HG03439 (cell line): ENCODE data around the gene CERS2.
"Not testable (repeated sequence)": the region's sequence is repeated elsewhere in the genome, so short reads cannot be mapped to it uniquely, and the experiment has no call there.

Experiments used
- ATAC-seq: cut with Tn5 transposase; IDR thresholded peaks from one replicate; pipeline ENCODE4 v1.9.1; 2021; ENCODE audit warnings: mild to moderate bottlenecking, moderate library complexity; ENCODE audit not compliant: unreplicated experiment

CERS2 gene

DNA sequence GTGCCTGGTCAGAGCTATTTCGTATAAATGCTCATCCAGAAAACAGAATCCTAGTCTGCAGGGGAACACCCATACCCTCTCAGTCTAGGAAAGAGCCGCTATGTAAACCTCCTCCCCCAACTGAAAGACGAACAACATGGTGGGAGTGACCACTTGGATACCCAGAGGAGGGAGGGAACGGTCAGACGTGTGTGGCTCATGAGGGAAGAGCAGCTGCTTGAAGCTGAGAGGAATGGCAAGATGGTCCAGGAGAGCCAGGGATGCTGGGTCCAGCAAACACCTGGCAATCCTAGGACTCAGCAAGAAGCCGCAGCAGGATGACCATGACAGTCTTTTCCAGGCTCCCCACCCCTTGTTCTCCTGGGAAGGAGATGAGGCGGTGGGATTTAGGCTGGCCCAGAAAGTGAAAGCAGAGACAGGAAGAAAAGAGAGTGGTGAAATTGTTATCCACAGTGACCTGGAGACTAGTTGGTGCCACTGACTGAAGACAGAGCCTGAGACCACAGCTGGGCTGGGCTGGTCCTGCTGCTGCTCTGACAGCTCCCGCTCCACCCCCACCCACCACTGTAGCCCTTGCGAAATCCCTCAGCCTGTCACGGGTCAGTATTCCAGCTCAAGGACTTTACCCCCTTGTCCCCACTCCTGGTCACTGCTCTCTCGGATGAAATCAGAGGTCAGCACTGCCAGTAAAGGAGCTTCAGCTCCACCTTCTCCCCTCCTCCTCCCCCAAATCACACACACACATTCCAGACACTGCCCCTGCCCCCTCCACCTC lies 3.6 kb downstream of the CERS2 start:
- no peak for ATAC-seq

DNA sequence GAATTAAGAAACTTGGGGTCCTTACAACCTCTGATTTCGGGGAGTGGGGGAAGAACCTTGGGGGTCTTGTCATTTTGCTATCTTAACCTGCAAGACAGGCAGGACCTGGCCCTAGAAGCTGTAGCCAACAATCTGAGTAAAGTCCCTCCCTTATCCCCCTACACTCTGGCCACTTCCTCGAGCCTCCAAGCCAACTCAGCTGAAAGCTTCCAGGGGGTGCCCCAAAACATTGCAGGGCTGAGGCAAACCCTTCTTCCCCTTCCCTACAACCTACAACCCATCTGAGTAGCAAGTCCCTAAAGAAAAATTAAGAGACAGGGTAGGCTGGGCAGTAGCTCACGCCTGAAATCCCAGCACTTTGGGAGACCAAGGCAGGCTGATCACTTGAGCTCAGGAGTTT lies 5.0 kb downstream of the CERS2 start:
- ATAC-seq = no peak

DNA sequence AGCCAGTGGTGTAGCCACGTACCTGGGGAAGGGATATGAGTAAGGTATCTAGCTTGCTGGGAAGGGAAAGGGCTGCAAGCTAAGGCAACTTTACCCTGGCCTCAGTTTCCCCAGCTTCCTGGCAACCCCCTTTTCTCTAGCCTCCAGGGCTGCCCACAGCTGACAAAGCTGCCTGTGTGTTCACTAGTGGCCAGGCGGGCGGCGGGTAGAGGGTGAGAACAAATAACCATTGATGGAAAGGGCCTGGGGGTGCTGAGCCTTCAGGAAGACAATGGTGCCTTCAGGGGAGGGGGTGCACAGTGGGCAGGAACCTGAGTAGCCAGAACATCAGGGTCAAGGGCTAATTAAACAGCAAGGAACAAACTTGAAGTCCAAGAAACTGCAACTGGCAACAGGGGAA lies 6.1 kb downstream of the CERS2 start:
- no peak for ATAC-seq

DNA sequence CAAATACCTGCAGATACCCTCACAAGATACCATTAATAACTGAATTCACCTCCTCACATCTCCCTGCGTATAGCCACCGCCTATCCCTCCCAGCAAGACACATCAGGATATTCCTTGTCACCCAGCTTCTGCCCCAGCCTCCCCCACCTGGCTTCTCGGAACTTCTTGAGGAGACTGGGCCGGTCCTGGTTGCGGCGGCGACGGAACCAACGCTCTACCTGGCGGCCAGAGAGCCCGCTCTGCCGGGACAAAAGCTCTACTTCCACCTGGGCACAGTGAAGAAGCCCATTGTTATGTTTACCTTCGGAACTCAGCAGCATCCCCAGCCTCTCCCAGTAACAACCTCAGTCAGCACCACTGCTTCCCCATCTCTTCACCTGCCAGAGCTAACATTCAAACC lies 6.7 kb downstream of the CERS2 start:
- ATAC-seq = no peak

DNA sequence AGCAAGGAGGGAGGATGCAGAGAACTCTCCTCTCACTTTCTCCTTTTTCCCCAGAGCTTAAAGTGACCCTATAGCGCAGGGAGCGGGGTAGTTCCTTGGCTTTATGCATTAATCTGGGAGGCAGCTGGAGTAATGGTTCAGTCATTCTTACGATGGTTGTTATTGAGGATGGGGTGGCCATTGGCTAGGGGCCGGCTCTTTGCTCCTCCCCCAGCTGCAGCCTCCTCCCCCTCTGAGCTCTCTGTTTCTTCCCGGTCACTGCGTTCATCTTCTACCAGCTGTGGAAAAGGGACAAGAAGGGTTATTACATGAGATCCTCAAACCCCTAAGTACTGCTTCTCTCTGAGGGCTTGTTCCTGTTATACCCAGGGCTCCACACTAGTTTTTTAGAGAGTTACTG lies 8.6 kb downstream of the CERS2 start:
- ATAC-seq = no peak

DNA sequence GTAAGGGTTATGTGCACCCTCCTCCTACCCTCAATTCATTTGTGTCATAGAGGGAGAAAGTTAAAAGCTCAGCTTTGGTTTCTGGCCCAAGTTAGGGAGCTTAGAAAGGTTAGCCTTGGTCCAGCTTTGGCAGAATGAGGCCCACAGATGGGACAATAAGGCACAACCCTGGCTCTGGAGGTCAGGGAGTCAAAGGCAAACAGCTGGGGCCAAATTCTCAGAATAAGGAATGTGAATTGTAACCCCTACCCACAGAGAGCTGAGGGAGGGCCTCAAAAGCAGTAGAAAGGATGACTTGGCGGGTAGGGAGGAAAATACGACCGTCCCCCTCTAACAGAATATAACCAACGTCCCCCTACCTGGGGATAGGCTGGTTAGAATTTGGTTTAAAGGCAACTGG lies 9.0 kb downstream of the CERS2 start:
- no peak for ATAC-seq

DNA sequence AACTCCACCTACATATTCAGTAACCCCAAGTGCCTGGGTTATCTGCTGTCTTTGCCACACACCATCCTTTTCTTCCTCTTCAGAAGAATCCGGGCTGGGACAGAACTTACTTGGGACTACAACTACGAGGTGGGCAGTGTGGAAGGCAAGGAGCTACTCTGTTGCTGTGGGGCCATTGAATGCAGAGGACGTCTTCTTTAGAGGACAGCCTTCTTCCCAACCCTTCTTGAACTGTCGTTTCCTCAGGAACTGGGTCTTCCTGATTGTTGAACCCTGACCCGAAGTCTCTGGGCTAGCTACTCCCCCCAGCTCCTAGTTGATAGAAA lies 10.5 kb downstream of the CERS2 start:
- ATAC-seq = no peak

DNA sequence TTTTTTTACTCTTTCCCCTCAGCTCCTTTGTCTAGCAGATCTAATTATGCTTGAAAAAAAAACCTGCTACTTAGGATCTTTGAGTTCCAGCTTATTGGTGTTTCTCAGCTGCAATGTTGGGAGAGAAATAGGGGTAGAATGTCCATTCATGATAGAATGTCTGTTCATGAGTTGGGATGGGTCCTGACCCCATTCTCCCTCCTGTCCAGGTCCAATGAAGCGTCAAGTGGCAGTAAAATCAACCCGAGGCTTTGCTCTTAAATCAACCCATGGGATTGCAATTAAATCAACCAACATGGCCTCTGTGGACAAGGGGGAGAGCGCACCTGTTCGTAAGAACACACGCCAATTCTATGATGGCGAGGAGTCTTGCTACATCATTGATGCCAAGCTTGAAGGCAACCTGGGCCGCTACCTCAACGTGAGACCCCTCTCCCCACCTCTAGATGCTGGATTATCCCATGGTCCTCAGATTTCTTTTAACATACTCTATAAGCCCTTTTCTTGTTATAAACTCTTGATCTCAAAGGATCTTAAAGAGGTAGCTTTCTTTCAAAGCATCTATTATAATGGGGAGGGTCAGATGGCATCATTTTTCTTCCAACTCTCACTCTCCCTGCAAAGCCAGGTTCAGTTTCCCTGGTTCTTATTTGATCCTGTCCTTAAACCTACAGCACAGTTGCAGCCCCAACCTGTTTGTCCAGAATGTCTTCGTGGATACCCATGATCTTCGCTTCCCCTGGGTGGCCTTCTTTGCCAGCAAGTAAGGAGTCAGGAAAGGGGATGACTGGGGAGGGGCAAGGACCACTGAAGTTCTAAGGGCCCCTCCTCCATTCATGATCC lies 11.1 kb downstream of the CERS2 start:
- ATAC-seq = no peak

DNA sequence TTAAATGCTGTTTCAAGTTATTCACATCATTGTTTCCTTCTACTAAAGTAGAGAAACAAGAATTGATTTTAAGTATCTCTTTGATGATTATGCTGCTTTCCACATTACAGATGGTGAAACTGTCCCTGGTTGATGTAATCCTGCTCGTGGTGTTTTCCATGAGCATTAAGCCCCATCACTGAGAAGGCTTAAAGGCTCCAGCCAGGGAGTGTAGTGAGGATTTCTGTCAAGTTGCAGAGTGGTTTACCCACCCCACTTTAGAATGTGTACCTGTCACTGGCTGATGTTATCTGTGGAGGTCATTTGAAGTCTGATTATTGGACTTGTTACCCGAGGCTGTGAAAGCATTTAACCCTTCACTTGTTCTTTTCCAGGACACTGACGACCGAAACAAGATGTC lies 12.9 kb downstream of the CERS2 start:
- ATAC-seq = no peak

DNA sequence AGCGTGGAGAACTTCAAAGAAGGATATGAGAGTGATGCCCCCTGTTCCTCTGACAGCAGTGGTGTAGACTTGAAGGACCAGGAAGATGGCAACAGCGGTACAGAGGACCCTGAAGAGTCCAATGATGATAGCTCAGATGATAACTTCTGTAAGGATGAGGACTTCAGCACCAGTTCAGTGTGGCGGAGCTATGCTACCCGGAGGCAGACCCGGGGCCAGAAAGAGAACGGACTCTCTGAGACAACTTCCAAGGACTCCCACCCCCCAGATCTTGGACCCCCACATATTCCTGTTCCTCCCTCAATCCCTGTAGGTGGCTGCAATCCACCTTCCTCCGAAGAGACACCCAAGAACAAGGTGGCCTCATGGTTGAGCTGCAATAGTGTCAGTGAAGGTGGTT lies 14.0 kb downstream of the CERS2 start:
- no peak for ATAC-seq

DNA sequence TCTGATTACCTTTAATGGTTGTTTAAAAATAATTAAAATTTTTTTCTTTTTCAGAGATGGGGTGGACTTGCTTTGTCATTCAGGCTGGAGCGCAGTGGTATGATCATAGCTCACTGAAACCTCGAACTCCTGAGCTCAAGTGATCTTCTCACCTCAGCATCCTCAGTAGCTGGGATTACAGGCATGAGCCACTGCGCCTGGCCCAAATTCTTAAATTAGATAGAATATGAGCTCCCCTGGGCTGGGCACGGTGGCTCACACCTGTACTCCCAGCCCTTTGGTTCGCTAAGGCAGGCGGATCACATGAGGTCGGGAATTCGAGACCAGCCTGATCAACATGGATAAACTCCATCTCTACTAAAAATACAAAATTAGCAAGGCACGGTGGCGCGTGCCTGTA lies 17.0 kb downstream of the CERS2 start:
- no peak for ATAC-seq

DNA sequence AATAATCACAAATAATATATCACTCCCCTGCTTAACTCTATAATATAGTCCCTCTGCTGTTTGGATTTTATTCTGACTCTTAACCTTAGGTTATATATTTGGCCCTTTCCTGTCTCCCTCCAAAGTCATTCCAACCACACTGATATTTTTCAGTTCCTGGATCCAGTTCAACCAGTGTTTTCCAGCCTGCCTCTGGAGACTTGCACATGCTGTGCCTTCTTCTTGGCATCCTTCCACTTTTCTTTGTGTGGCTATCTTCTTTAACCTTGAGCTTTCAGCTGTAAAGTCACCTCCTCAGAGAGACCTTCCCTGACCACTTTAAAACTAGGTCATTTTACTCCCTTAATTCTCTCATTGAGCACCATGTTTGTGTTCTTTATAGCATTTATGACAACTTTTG lies 19.4 kb downstream of the CERS2 start:
- no peak for ATAC-seq

DNA sequence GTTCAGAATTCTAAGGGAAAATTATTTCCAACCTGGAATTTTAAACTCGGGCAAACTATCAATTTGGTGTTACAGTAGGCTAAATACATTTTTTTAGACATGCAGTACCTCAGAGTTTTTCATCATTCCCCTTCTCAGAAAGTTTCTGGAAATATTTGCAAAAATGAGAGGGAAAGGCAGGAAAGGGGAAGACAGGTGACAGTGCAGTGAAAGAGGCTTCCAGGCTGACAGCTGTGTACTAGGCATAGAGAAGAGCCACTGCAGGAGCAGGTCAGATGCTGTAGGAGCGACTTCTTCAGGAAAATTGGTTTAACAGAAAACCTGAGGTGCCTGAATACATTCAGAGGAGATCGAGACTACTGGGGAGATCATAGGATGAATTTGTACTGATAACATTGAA lies 19.9 kb downstream of the CERS2 start:
- no peak for ATAC-seq

DNA sequence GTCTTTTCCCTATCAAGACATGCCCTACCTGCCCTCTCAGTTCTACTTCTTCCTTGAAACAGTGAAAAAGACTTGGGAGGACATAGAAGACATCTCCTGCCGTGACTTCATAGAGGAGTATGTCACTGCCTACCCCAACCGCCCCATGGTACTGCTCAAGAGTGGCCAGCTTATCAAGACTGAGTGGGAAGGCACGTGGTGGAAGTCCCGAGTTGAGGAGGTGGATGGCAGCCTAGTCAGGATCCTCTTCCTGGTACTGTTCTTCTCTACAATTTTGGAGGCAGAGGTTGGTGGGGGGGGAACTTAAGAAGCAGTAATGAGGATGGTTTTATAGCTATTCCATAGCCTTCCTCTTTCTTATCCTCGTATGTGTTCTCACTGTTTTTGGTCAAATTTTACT lies 29.8 kb downstream of the CERS2 start:
- ATAC-seq = no peak

DNA sequence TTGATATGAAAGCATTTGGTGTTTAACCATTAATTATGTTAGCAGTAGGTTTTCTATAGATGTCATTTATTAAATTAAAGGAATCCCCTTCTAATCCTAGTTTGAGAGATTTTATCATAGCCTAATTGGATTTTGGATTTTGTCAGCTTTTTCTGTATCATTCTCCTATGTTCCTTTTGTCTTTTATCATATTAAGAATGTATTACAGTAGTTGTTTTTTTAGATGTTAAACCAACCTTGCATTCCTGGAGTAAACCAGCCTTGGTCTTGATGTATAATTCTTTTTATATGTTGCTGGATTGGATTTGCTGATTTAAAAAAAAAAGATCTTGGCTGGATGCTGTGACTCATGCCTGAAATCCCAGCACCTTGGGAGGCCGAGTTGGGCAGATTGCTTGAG lies 42.9 kb downstream of the CERS2 start:
- ATAC-seq = no peak

DNA sequence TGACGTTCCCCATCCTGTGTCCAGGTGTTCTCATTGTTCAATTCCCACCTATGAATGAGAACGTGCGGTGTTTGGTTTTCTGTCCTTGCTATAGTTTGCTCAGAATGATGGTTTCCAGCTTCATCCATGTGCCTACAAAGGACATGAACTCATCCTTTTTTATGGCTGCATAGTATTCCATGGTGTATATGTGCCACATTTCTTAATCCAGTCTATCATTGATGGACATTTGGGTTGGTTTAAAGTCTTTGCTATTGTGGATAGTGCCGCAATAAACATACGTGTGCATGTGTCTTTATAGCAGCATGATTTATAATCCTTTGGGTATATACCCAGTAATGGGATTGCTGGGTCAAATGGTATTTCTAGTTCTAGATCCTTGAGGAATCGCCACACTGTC lies 45.9 kb downstream of the CERS2 start:
- not testable (repeated sequence) for ATAC-seq

DNA sequence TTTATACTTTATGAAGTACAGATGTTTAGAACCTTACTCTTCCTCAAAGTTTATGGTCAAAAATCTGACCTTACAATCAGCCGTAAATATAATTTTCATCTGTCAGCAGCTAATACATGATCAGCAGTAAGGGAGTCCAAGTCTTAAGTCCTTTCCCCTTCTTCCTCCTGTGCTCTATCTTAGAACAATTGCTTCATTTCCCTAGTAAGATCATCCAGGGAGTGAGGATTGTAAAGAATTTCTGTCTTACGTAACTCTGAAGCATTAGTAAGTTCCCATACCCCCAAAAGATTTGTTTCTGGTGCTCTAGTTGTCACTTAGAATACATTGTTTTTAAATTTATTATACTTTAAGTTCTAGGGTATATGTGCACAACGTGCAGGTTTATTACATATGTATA lies 46.3 kb downstream of the CERS2 start:
- no peak for ATAC-seq

DNA sequence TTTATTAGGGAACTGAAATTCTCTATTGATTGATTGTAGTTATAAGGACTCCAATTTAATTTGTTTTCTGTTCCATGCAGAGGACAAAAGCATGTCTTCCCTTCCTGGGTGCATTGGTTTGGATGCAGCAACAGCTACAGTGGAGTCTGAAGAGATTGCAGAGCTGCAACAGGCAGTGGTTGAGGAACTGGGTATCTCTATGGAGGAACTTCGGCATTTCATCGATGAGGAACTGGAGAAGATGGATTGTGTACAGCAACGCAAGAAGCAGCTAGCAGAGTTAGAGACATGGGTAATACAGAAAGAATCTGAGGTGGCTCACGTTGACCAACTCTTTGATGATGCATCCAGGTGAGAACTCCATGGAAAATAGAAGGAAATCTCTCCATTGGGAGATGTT lies 47.0 kb downstream of the CERS2 start:
- no peak for ATAC-seq

DNA sequence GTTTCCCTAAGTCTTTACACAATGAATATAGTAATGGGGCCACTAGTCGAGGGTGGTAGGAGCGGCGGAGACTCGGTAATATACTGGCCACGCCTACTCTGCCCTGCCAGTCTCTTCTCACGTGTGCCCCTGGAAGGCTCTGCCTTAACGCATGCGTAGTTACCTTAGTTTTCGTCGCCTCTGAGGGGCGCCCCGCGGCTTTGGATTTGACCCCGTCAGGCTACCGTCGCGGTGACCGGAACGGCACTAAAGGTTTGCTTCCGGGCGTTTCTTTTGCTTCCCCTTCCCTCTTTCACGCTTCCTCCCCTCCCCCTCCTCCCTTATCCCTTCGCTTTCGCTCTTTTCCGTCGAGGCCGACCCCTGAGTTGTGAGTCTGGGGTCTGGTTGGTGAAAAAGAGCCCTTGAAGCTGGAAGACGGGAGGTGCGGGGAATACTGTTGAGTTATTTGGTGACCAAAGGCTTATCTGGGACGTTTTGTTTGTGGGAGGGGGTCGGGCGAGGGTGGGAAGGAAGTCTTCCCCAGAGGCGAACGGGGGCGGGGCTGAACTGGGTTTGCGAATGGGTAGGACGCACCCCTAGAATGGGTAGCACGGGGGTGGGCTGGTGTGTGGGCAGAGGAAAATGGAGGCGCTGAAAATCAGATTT lies 48.4 kb downstream of the CERS2 start, which contains the start of gene SETDB1:
Gene SETDB1, plus strand, starts transcription at position 267 of the 645 bp plus-strand sequence. CDS start 1,352 bp downstream, outside the sequence.
- ATAC-seq = peak; percentile 82

DNA sequence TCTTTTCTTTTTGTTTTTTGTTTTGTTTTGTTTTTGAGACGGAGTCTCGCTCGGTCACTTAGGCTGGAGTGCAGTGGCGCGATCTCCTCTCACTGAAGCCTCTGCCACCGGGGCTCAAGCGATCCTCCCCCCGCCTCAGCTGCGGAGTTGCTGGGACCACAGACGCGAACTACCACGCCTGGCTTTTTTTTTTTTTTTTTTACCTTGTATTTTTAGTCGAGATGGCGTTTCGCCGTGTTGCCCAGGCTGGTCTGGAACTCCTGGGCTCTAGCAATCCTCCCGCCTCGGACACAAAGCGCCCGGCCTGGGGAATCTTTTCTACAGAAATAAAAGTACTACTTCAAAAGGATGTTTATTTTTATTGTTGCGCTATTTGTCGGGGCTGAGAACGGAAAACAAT lies 49.6 kb downstream of the CERS2 start:
- ATAC-seq = no peak

DNA sequence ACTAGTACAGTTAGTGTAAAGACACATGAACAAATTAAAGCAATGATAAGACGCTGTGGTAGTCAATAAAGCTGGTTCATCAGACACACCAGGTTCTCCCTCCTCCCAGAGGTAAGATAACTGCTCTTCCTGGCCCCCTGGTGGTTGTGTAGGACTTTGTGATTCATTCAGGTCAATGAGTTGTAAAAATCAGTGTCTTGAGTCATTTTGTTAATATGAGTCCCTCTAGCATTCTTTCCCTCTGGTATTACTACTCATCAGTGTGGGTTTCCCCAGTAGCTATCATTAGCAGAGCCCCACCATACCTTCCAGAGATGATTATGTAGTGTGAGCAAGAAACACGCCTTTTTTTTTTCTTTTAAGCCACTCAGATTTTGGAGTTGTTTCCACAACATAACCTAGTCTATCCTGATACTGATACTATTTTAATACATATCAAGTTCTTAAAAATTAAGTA lies 52.1 kb downstream of the CERS2 start:
- ATAC-seq = peak; percentile 54

DNA sequence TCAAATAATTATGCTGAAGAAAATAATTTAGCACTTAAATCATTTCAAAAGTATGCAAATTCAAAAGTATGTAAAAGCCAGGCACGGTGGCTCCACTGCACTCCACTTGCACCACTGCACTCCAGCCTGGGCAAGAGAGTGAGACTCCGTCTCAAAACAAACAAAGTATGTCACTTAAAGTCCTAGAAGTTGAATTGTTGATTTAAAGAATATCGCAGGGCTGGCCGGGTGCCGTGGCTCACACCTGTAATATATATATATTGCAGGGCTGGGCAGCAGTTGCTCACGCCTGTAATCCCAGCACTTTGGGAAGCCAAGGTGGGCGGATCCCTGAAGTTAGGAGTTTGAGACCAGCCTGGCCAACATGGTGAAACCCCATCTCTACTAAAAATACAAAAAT lies 57.2 kb downstream of the CERS2 start:
- ATAC-seq = no peak
